CD4-positive, alpha-beta T cell (primary cell): ENCODE measurements around the gene PRMT7. TPM values are rescaled to one million over a fixed set of nuclear protein-coding genes. Genes with fewer than 3 reads are reported as not detected.

Experiments
- ATAC-seq: fragments of 200-7000 bp; cut with Tn5 transposase; one replicate; pipeline ENCODE4 v1.10.0; 2022; ENCODE audit warnings: mild to moderate bottlenecking; ENCODE audit not compliant: poor library complexity
- CTCF ChIA-PET: fragments of 350-600 bp; sonication (Branson Sonifier 250); formaldehyde crosslinking; loops from one replicate; lab custom pipeline; 2021; ENCODE audit warnings: antibody characterized with exemption, inconsistent platforms; lab: Charles Lee
- POLR2A ChIA-PET: fragments of 350-600 bp; sonication (Branson Sonifier 250); formaldehyde crosslinking; loops from one replicate; lab custom pipeline; 2021; ENCODE audit warnings: antibody characterized with exemption, inconsistent platforms; lab: Charles Lee
- DNase-seq, 14 experiments: peaks; one replicate each; pipeline ENCODE4 v3.0.0-alpha.2; 2013 to 2020; ENCODE audit warnings: mixed read lengths in 2 of 14
- H3K27ac ChIP-seq, 2 donors: one replicate each; pipeline versions ENCODE4 v1.5.1 to v1.7.0; 2013; ENCODE audit warnings: low read length in 2 of 2, low read depth in 1 of 2, mild to moderate bottlenecking in 1 of 2
- H3K27me3 ChIP-seq, 2 experiments: 1 replicate in 1 of 2; 2 replicates in 1 of 2; pipeline versions ENCODE4 v1.6.1 to v1.7.0; 2013; ENCODE audit warnings: low read length in 2 of 2, control low read depth in 1 of 2, mild to moderate bottlenecking in 1 of 2, moderate library complexity in 1 of 2; ENCODE audit not compliant: insufficient read depth in 2 of 2, control insufficient read depth in 1 of 2
- H3K36me3 ChIP-seq: one replicate; pipeline ENCODE4 v1.6.1; 2013; ENCODE audit warnings: low read length, control low read depth; ENCODE audit not compliant: insufficient read depth
- H3K4me1 ChIP-seq: one replicate; pipeline ENCODE4 v1.6.1; 2013; ENCODE audit warnings: low read length, control low read depth; ENCODE audit not compliant: insufficient read depth
- H3K4me3 ChIP-seq: one replicate; pipeline ENCODE4 v1.5.1; 2013; ENCODE audit warnings: mild to moderate bottlenecking, low read length, moderate library complexity
- H3K9me3 ChIP-seq, 2 experiments: 1 replicate in 1 of 2; 2 replicates in 1 of 2; pipeline versions ENCODE4 v1.6.1 to v1.7.0; 2013; ENCODE audit warnings: low read length in 2 of 2, mild to moderate bottlenecking in 2 of 2, control low read depth in 1 of 2, moderate library complexity in 1 of 2; ENCODE audit not compliant: control insufficient read depth in 1 of 2, insufficient read depth in 1 of 2
- H3K27ac Mint-ChIP-seq: one replicate; pipeline ENCODE4 v1.8.0; 2020; ENCODE audit warnings: mixed read lengths
- H3K27me3 Mint-ChIP-seq: one replicate; pipeline ENCODE4 v1.8.0; 2021; ENCODE audit warnings: mixed read lengths
- H3K36me3 Mint-ChIP-seq: one replicate; pipeline ENCODE4 v1.8.0; 2021; ENCODE audit warnings: low read depth, mixed read lengths
- H3K4me1 Mint-ChIP-seq: one replicate; pipeline ENCODE4 v1.8.0; 2021; ENCODE audit warnings: low read depth, mixed read lengths
- H3K4me3 Mint-ChIP-seq: one replicate; pipeline ENCODE4 v1.8.0; 2020; ENCODE audit warnings: mild to moderate bottlenecking, mixed read lengths
- H3K9me3 Mint-ChIP-seq: one replicate; pipeline ENCODE4 v1.8.0; 2020; ENCODE audit warnings: mixed read lengths
- intact Hi-C, 2 experiments: fragments of 100-400 bp; cut with DNase I in 1 of 2; cut with micrococcal nuclease in 1 of 2; formaldehyde crosslinking; loops; one replicate each; pipeline versions ENCODE4 v1.15.1 to v1.9.0; 2023 to 2025; cut with DNase I, micrococcal nuclease
- total RNA-seq, 174 experiments: library from RNA in 2 of 174; stranded (reverse) in 2 of 174; gene quantifications; one replicate each; pipeline ENCODE4 v1.2.3 and lab custom pipeline; 2021 to 2026
- TF ChIP-seq, protein P1 (sequence below): fragments of 200-600 bp; IDR thresholded peaks from one replicate; pipeline ENCODE4 v1.8.0; 2022; ENCODE audit warnings: antibody characterized with exemption, mild to moderate bottlenecking

PRMT7 gene
- total RNA-seq, 2 experiments from 2014 or later, result 46.3 to 51.0 TPM

- ChIA-PET POLR2A (no interaction called here), CTCF (no interaction called here)
- Histone ChIP-seq H3K27ac (no peak overlapping the region), H3K9me3 (no peaks in the 10 kb centered on the region), H3K4me3 (no peak overlapping the region), H3K27me3 (no peaks in the 10 kb centered on the region), H3K4me1 (peaks cover 42% of the 10 kb centered on the region), H3K36me3 (peaks cover 21% of the 10 kb centered on the region)
- TF ChIP-seq, protein P1, sequence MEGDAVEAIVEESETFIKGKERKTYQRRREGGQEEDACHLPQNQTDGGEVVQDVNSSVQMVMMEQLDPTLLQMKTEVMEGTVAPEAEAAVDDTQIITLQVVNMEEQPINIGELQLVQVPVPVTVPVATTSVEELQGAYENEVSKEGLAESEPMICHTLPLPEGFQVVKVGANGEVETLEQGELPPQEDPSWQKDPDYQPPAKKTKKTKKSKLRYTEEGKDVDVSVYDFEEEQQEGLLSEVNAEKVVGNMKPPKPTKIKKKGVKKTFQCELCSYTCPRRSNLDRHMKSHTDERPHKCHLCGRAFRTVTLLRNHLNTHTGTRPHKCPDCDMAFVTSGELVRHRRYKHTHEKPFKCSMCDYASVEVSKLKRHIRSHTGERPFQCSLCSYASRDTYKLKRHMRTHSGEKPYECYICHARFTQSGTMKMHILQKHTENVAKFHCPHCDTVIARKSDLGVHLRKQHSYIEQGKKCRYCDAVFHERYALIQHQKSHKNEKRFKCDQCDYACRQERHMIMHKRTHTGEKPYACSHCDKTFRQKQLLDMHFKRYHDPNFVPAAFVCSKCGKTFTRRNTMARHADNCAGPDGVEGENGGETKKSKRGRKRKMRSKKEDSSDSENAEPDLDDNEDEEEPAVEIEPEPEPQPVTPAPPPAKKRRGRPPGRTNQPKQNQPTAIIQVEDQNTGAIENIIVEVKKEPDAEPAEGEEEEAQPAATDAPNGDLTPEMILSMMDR, result no peak
- Mint-ChIP-seq H3K36me3 (peaks cover 41% of the 10 kb centered on the region), H3K27ac (no peak overlapping the region), H3K4me3 (no peak overlapping the region), H3K4me1 (peaks cover 30% of the 10 kb centered on the region), H3K9me3 (no peaks in the 10 kb centered on the region), H3K27me3 (no peaks in the 10 kb centered on the region)
- ATAC-seq (no peak), DNase-seq (peak in 1 of 14 experiments; percentile 13)
- intact Hi-C loops, result no loop called here
These were observed 48.1 kb downstream of the PRMT7 start for GRCh38 chr16:68358951-68359350.

- Histone ChIP-seq H3K4me1 (peaks cover 49% of the 10 kb centered on the region), H3K9me3 (no peaks in the 10 kb centered on the region), H3K36me3 (peaks cover 20% of the 10 kb centered on the region), H3K27ac (no peak overlapping the region), H3K4me3 (no peak overlapping the region), H3K27me3 (no peaks in the 10 kb centered on the region)
- DNase-seq (no peak), ATAC-seq (no peak)
- Mint-ChIP-seq H3K9me3 (no peaks in the 10 kb centered on the region), H3K27me3 (no peaks in the 10 kb centered on the region), H3K36me3 (peaks cover 35% of the 10 kb centered on the region), H3K4me3 (no peak overlapping the region), H3K4me1 (peaks cover 34% of the 10 kb centered on the region), H3K27ac (no peak overlapping the region)
- POLR2A ChIA-PET, result no interaction called here
- TF ChIP-seq, protein P1, result no peak
- intact Hi-C loops, result no loop called here
- CTCF ChIA-PET, result no interaction called here
These were observed 48.8 kb downstream of the PRMT7 start for GRCh38 chr16:68359398-68360191.

GRCh38 chr16:68360547-68360946 is 49.7 kb downstream of the PRMT7 start:
- H3K27ac ChIP-seq, result no peak overlapping the region
- H3K36me3 Mint-ChIP-seq, result peaks cover 25% of the 10 kb centered on the region
- intact Hi-C loops, result no loop called here
- no peaks in the 10 kb centered on the region for H3K9me3 Mint-ChIP-seq
- H3K4me1 Mint-ChIP-seq, result peaks cover 34% of the 10 kb centered on the region
- peaks cover 45% of the 10 kb centered on the region for H3K4me1 ChIP-seq
- H3K27me3 ChIP-seq, result no peaks in the 10 kb centered on the region
- no peak for DNase-seq
- ATAC-seq, result no peak
- H3K9me3 ChIP-seq, result no peaks in the 10 kb centered on the region
- CTCF ChIA-PET, result no interaction called here
- H3K27me3 Mint-ChIP-seq, result no peaks in the 10 kb centered on the region
- H3K36me3 ChIP-seq, result peaks cover 20% of the 10 kb centered on the region
- POLR2A ChIA-PET, result no interaction called here
- TF ChIP-seq, protein P1, result no peak
- no peak overlapping the region for H3K27ac Mint-ChIP-seq
- no peak overlapping the region for H3K4me3 ChIP-seq
- no peak overlapping the region for H3K4me3 Mint-ChIP-seq
